ENCODE measurements around the gene AHI1. TPM values are rescaled to one million over a fixed set of nuclear protein-coding genes. Genes with fewer than 3 reads are reported as not detected.

The AHI1 gene
- total and polyA plus RNA-seq, 12 donors: 4.1 to 19.8 (median 11.9) TPM

DNA sequence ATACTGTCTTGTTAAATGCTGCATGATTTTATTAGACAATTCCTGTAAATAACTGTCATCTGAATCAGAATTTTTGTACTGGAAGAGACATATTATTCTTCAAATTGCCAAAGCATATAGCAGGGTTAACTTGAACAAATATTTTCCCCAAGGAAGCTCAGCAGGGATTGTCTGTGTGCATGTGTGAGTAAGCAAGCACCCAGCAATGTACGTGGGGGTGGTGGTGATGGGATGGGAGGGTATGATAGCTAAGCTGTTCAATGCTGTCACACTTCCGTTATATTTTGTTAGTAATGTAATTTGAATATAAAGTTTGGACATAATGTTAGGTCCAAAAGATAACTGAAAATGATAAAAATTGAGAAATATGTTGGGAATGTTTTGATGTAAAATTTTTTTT is 198.3 kb downstream of the AHI1 start:
- no peaks in the 10 kb centered on the region for H3K27me3 ChIP-seq
- no peak for ATAC-seq
- H3K36me3 ChIP-seq: peaks cover 0 to 48% (median 0%) of the 10 kb centered on the region in 9 donors
- H3K9me3 ChIP-seq: peaks cover 0 to 14% (median 0%) of the 10 kb centered on the region in 11 donors
- no peaks in the 10 kb centered on the region for H3K4me1 ChIP-seq
- no peak overlapping the region for H3K4me3 ChIP-seq
- H3K27ac ChIP-seq: no peak overlapping the region
- TF ChIP-seq, protein P1, sequence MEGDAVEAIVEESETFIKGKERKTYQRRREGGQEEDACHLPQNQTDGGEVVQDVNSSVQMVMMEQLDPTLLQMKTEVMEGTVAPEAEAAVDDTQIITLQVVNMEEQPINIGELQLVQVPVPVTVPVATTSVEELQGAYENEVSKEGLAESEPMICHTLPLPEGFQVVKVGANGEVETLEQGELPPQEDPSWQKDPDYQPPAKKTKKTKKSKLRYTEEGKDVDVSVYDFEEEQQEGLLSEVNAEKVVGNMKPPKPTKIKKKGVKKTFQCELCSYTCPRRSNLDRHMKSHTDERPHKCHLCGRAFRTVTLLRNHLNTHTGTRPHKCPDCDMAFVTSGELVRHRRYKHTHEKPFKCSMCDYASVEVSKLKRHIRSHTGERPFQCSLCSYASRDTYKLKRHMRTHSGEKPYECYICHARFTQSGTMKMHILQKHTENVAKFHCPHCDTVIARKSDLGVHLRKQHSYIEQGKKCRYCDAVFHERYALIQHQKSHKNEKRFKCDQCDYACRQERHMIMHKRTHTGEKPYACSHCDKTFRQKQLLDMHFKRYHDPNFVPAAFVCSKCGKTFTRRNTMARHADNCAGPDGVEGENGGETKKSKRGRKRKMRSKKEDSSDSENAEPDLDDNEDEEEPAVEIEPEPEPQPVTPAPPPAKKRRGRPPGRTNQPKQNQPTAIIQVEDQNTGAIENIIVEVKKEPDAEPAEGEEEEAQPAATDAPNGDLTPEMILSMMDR (IDR thresholded peaks at IDR 0.05): no peak
- DNase-seq: no peak
- intact Hi-C loops (cut with DNase I): no loop called here
- 65 to 77% methylated on average over 2 of the region's 2 CpGs for WGBS, 2 donors

- 91 to 95% methylated on average over 2 of the region's 2 CpGs for WGBS, 2 donors
- Histone ChIP-seq H3K27ac (no peak overlapping the region), H3K36me3 (peaks cover 0 to 48% (median 0%) of the 10 kb centered on the region in 9 donors), H3K4me1 (no peaks in the 10 kb centered on the region), H3K27me3 (no peaks in the 10 kb centered on the region), H3K9me3 (peaks cover 0 to 14% (median 0%) of the 10 kb centered on the region in 11 donors), H3K4me3 (no peak overlapping the region)
- DNase-seq (no peak), ATAC-seq (no peak)
- TF ChIP-seq, protein P1 (IDR thresholded peaks at IDR 0.05): no peak
- intact Hi-C loops (cut with DNase I): no loop called here
Observed at GRCh38 chr6:135298455-135298854, 199.1 kb downstream of the AHI1 start.

DNA sequence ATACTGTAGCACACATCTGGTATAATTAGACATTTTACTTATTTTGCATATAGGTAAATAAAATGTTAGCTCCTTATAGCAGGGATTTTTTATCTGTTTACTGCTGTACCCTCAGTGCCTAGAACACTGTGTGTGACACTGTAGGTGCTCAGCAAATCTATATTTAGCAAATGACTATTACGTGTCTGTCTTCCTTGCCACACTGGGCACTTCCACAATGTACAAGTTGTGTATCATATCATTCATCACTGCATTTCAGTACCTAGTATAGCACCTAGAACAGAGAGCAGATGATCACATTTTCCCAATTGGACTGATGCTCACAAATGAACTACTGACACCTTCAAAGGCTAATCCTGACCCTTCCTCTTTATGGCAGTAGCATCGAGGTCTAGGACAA is 200.8 kb downstream of the AHI1 start:
- Histone ChIP-seq H3K36me3 (peaks cover 0 to 41% (median 0%) of the 10 kb centered on the region in 9 donors), H3K27ac (no peak overlapping the region), H3K9me3 (peaks cover 0 to 14% (median 0%) of the 10 kb centered on the region in 11 donors), H3K4me1 (no peaks in the 10 kb centered on the region), H3K27me3 (no peaks in the 10 kb centered on the region), H3K4me3 (no peak overlapping the region)
- intact Hi-C loops (cut with DNase I): no loop called here
- TF ChIP-seq, protein P1 (IDR thresholded peaks at IDR 0.05): no peak
- no peak for ATAC-seq
- WGBS, 2 donors: 86 to 87% methylated on average over 2 of the region's 2 CpGs
- no peak for DNase-seq

- Histone ChIP-seq H3K4me3 (no peak overlapping the region), H3K4me1 (no peaks in the 10 kb centered on the region), H3K9me3 (peaks cover 0 to 14% (median 0%) of the 10 kb centered on the region in 11 donors), H3K36me3 (peaks cover 0 to 40% (median 0%) of the 10 kb centered on the region in 9 donors), H3K27ac (no peak overlapping the region), H3K27me3 (no peaks in the 10 kb centered on the region)
- TF ChIP-seq, protein P1 (IDR thresholded peaks at IDR 0.05): no peak
- ATAC-seq (no peak), DNase-seq (no peak)
- intact Hi-C loops (cut with DNase I): no loop called here
- WGBS, 2 donors: 93 to 95% methylated on average over 1 of the region's 1 CpG
Observed at GRCh38 chr6:135295085-135295484, 202.5 kb downstream of the AHI1 start.
